Measurements from ENCODE around the gene NAA60.
"Not testable (repeated sequence)": the region's sequence is repeated elsewhere in the genome, so short reads cannot be mapped to it uniquely, and the experiment has no call there.

NAA60 gene

DNA sequence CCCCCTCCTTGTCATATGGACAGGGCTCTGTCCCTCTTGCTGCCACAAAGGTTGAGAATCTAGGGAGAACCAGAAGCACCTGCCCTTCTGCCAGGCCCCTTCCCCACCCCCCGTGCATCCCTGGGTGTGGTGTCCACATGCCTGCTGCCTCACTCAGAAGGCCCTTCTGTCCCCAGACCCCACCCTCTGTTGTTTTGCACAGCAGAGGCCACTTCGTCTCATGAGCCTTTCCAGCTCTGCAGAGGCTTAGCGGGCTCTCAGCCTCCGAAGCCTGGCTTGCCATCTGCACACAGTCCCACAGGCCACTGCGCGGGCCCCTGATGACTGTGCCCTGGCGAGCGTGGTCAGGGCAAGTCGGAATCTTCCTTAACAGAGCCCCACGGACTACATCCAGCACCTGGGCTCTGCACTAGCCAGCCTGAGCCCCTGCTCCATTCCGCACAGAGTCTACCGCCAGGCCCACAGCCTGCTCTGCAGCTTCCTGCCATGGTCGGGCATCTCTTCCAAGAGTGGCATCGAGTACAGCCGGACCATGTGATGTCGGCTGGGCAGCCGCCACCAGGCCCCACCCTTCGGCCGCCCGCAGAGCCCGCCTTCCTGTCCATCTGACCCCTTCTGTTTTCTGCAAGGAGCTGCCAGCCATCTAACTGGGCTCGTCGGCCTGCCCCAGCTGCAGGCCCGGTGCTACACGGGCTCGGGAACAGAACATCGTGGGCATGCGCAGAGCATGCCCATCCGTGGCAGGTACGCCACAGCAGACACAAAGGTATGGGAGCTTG is 41.0 kb downstream of the NAA60 start:
- DNase-seq (ENCODE audit: low read depth) = no peak

DNA sequence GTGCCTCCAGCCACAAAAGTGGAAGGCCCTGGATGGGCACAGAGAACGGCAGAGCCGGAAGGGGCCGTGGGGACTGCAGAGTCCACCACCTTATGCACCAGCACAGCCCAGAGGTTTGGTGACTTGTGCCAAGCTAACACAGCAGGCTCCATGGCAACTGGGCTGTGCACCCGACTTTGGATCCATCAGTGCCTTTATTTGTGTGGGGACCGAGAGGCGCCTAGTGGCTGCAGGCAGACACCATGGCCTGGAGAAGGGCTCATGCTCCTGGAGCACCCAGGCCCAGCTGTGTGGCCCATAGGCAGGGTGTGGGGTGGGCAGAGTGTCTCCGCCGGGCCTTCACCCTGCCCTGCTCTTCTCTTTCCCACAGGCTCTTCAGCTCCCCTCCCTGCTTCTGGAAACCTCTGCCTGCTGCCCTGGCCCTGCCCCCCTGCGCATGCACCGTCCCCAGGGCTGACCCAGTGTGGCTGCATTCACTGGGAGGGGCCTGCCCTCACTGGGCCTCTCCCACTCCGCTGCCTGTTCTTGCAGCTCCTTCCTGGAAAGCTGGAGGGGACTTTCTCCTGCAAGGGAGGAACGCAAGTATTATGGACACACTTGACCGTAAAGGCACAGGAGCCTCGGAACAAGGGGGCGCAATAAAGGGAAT is 41.7 kb downstream of the NAA60 start:
- no peak for DNase-seq (ENCODE audit: low read depth)

DNA sequence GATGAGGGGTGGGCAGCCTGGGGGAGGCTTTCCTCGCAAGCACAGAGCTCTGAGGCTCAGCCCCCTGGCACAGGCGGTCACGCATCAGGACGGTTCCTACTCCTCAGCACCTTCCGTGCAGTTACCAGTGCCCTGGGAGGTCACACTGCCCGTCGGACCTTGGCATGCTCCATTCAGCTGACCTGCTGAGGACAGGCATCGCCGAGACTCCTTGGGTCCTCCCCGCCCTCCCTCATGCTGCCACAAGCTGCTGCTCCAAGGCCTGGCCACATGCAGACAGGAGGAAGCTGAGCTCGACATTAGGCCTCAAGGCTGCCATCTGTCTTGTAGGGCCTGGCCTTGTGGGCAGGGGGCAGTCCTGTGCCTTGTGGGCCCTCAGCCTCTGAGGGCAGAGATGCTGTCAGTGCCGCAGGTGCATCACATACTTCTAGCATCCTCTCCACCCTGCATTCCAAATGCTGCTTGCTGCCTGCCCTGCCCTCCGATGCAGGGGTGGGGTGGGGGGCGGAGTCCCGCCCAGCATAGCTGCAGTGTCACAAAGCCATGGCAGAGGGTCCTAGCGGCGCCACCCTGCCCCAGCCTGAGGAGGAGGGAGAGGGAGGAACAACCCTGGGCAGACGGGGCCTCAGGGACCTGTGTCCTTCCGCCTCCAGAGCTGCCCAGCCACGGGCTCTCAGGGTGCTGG is 42.5 kb downstream of the NAA60 start:
- DNase-seq (ENCODE audit: low read depth) = no peak

DNA sequence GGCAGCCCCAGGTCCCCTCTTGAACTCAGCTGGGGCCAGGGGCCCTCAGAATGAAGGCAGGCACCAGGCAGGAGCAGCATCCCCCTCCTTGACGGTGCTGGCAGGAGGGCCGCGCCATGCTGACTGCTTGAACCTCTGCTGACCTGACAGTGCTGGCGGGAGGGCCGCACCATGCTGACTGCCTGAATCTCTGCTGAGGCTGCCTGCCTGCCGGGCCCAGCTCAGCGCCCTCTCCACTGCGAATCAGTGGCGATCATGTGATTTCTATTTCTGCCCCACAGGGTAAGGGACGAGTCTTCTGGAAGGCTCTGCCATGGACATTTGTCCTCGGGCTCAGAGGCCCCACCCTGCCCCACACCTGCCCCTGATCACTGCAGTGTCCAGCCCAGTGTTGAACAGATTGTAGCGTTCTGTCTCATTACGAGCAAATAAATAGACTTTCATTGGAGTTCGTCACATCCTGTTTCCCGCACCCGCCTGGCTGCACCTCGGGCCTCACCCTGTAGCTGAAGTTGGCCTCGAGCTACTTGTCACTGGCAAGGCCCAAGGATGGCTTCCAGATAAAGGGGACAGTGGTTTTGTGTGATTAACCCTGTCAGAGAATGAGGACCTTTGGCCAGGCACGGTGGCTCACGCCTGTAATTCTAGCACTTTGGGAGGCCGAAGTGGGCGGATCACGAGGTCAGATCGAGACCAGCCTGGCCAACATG is 43.2 kb downstream of the NAA60 start:
- no peak for DNase-seq (ENCODE audit: low read depth)

DNA sequence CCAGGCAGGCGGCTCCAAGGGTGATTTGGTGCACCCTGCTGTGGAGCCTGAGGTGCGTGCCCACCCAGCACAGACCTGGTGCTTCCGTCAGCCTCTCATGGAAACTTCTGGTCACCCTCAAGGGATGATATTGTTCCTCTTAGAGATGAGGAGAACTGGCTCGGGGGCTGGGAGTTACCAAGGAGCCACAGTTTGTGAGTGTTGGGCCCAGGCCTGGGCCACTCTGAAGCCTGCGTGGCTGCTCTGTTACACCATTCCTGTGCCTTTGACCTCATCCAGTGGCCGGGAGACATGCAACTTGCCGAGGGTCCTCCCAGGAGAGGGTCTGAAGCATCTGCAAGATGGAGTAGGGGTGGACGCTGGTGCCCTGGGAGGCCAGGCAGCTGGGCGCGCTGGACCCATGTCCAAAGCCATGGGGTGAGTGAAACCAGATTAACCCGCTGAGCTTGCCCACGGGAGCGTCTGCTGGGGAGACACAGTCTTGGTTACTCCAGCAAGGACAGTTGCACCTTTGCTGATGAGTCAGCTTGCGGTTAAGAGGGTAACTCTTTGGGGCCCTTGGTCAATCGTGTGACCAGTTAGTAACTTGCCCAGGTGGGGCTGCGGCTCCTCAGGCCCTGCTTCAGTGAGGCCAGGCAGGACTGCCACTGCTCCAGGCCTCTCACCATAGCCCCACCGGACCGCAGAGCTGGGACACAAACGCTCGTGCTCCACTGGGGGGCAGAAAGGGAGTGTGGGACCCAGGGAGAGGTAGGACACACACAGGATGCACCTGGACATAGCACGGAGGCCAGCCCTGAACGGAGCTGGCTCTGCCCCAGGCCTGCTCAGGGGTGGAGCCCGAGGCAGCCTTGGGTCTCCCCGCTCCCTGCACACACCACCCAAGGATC is 44.3 kb downstream of the NAA60 start:
- no peak for DNase-seq (ENCODE audit: low read depth)

DNA sequence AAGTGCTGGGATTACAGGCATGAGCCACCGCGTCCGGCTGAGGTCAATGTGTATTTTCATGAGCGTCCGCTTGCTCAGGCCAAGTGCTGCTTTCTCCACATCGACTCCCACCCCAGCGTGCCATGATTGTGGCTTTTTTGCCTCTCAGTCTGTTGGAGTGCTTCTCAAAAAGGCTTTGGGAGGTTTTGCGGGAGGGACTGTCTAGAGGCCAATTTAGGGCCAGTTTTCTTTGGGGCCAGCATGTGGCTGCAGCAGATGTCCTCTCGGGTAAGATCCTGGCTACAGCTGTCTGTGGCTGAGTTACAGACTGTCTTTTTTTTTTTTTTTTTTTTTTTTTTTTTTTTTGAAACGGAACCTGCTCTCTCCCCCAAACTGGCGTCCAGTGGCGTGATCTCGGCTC is 45.3 kb downstream of the NAA60 start:
- no peak for DNase-seq (ENCODE audit: low read depth)

DNA sequence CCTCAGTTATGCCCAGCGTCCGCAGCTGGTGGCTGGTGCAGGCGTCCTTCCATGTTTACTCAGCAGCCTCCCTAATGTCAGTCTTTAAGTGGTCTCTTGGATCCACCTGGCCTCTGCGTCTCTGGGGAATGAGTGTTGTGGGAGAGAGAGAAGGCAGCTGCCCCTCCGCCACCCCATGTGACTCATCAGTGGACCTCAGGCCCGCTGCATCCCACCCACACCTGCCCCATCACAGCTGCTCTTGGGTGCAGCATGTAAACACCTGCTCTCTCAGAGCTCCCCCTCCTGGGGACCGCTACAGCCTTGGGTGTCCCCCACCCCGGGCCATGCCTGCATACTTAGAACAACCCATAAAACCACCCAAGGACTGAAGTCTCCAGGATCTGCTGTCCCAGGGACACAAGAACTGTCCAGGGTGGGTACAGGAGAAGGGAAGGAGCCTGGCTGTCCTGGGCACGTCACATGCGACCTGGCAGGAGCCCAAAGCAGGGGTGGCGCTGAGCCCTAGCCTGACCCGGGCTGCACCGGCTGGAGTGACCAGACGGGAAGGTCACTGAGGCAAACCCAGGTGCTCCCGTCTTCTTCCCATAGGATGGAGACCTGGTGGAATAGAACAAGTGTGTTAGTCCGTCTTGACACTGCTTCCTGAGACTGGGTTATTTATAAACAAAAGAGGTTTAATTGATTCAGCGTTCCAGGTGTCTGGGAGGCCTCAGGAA is 47.6 kb downstream of the NAA60 start:
- no peak for DNase-seq (ENCODE audit: low read depth)

DNA sequence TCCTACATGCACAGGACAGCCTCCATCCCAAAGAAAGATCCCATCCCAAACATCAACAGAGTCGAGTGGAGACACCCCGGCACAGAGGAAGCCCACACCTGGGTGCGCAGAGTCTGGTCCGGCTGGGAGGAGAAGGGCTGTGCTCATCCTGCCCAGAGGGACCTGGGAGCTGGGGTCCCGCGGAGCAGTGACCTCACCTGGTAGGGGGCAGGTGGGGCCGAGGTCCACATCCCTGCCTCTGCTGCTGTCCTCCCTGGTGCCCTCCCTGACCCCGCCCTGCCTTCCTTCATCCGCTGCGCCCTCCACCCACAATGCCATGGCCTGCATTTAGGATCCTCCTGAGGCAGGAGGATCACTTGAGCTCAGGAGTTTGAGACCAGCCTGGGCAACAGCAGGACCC is 48.9 kb downstream of the NAA60 start:
- no peak for DNase-seq (ENCODE audit: low read depth)

DNA sequence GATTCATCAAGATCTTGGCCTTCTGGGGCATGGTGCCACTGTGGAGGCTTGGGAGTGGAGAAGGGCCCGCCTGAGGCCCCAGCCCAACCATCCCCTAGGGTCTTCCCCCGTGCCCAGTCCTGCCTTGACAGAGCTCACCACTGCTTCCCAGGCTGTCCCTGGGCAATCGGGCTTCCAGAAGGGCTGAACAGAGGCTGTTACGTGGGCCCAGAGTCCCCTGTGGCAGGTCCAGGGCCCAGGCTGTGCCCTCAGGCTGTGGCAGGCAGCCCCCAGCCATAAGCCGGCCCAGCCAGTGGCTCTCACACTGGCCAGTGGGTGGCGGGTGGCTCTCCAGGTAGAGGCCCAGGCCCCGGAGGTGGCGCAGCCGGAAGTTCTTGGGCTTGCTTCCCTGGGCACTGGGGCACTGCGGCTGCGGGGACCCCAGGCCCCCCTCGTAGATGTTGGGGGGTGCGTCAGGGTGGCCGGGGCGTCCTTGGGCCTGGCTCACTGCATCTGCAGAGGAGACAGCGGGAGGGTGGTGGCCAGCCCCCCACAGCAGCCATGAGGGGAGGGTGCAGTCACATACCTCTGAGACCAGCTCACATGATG is 51.0 kb downstream of the NAA60 start:
- DNase-seq (ENCODE audit: low read depth) = no peak

DNA sequence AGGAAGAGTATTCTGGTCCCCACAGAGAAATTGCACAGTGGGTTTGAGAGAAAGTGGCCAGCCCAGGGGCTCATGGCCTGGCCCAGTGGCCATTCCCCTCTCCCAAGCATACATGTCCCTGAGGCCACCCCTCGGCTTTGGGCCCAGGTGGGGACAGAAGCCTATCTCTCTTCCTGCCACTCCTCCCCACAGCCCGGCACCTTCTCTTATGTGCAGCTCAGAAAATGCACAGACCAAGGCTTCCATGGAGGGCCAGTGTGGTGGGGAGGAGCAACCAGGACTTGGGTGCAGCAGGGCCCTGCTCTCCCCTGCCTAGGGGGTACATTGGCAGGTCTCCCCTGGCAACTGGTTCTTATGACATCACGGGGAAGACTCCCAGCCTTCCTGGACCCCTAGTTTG is 51.7 kb downstream of the NAA60 start, which contains the start of gene C16orf90:
Gene C16orf90 (minus strand): TSS at position 314 of the 400 bp plus-strand sequence. CDS start 68 bp downstream, at position 246.
- no peak for DNase-seq (ENCODE audit: low read depth)

DNA sequence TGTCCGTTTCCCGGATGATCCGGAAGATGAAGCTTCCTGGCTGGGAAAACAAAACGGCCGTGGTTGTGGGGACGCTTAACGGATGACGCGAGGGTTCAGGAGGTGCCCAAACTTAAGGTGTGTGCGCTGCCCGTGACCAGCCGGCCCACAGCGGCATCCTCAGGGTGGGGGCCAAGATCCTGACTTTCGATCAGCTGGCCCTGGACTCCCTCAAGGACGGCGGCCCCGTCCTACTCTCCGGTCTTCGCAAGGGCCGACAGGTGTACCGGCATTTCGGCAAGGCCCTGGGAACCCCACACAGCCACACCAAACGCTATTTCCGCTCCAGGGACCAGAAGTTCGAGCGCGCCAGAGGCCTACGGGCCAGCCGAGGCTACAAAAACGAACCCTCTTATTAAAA is 52.9 kb downstream of the NAA60 start:
- no peak for DNase-seq (ENCODE audit: low read depth)

DNA sequence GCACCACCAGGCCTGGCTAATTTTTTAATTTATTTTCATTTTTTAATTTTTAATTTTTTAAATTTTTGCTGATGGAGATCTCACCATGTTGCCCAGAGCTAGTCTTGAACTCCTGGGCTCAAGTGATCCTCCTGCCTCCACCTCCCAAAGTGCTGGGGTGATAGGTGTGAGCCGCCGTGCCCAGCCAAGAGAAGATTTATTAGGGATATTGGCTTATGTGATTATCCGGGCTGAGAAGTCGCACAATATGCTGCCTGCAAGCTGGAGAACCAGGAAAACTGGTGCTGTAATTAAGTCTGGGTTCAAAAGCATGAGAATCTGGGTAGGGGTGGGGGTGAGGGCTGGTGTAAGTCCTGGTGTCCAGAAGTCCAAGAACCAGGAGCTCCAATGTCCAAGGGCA is 54.3 kb downstream of the NAA60 start:
- DNase-seq (ENCODE audit: low read depth) = no peak

DNA sequence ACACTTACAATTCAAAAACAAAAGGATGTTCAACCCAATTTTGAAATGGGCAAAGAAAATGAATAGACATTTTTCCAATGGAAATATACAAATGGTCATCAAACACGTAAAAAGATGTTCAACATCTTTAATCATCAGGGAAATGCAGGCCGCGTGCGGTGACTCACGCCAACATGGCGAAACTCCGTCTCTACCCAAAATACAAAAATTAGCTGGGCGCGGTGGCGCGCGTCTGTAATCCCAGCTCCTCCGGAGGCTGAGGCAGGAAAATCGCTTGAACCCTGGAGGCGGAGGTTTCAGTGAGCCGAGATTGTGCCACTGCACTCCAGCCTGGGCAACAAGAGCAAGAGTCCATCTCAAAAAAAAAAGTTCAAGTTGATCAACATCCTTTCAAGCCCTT is 55.5 kb downstream of the NAA60 start:
- DNase-seq (ENCODE audit: low read depth) = no peak

DNA sequence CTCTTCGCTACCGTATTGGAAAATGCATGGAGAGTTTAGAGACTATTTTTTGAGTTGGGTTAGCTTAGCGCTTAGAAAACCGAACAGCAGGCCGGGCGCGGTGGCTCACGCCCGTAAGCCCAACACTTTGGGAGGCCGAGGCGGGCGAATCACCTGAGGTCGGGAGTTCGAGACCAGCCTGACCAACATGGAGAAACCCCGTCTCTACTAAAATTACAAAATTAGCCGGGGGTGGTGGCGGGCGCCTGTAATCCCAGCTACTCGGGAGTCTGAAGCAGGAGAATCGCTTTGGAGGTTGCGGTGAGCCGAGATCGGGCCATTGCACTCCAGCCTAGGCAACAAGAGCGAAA is 57.9 kb downstream of the NAA60 start:
- DNase-seq (ENCODE audit: low read depth) = not testable (repeated sequence)

DNA sequence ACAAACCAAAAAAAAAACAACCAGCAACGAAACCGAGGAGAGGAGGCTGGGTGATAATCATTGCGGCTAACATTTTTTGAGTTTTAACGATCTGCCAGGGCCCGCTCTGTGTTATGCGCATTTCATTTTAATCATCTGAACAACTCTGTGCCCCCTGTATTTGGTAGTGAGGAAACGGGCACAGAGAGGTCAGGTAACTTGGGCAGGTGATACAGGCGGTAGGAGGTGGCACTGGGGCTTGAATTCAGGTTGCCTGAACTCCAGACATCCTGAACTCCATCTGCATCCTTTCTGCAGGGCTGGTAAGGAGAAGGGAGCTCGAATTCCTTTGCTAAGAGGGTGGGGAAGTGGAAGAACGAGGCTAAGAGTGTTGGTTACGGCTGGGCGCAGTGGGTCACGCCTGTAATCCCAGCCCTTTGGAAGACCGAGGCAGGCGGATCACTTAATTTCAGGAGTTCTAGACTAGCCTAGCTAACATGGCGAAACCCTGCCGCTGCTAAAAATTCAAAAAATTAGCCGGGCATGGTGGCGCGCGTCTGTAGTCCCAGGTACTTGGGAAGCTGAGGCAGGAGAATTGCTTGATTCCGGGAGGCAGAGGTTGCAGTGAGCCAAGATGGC is 58.4 kb downstream of the NAA60 start:
- no peak for DNase-seq (ENCODE audit: low read depth)

DNA sequence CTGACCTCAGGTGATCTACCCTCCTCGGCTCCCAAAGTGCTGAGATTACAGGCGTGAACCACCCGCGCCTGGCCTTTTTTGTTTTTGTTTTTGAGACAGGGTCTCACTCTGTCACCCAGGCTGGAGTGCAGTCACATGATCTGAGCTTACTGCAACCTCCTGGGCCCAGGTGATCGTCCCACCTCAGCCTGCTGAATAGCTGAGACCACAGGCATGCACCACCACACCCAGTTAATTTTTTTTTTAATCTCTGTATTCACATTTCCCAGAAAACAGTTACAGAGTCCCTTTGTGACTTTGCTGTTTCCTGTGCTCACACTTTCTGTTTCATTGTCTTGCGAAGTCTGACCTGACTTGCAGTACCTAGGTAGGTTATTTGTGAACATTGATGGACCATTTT is 60.0 kb downstream of the NAA60 start:
- DNase-seq (ENCODE audit: low read depth) = peak; percentile 23

DNA sequence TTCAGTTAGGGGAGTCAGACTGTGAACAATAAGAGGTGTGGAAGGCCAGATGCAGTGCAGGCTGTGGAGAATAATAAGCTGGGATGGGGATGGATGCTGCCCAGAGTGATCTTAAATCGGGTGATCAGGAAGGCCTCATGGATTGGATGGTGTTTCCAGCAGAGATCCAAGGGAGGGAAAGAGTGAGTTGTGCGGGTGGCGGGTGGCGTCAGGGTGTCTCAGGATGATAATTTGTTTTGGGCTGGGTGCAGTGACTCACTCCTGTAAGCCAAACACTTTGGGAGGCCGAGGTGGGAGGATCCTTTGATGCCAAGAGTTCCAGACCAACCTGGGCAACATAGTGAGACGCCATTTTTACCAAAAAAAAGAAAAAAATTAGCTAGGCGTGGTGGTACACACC is 65.3 kb downstream of the NAA60 start:
- no peak for DNase-seq (ENCODE audit: low read depth)

DNA sequence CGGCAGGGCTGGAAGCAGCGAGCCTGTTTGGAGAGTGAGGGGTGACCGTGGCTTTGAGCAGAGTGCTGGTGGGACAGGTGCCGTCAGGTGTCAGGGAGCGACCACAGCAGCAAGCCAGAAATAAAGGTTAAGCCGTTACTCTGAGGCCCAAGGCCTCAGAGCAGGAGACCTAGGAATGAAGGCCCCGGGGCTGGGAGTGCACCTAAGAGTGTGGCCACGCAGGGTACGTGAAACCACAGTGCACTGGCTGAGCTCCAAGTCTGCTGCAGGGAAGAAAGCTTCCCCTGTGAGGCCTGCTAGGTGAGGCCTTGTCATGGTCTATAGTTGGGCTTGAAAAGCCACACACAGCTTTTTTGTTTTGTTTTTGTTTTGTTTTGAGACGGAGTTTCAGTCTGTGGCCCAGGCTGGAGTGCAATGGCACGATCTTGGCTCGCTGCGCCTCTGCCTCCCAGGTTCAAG is 66.0 kb downstream of the NAA60 start:
- DNase-seq (ENCODE audit: low read depth) = peak; percentile 46

DNA sequence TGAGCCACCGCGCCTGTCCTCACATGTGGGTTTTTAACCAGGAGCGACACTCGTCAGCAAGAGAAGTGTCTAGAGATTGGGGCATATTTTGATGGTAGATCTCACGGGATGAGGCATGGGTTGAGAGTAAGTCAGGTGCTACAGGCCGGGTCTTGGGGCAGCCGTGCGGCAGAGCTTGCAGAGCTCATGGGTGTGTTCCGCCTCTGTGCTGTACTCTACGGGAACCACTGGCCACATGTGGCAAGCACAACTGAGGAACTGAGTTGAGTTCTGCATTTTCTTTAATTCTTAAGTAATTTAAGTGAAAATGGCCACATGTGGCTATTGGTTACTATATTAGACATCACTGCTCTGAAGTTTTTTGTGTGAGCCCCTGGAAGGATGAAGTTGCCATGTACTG is 66.9 kb downstream of the NAA60 start:
- DNase-seq (ENCODE audit: low read depth) = no peak

Data from activated T-cell treated with anti-CD3 and anti-CD28 coated beads for 24 hours (primary cell).